GM19025 (cell line): ENCODE measurements around the gene CROT.

Experiments
- ATAC-seq: cut with Tn5 transposase; IDR thresholded peaks from one replicate; pipeline ENCODE4 v1.9.1; 2021; ENCODE audit warnings: mild to moderate bottlenecking, low read depth, moderate library complexity; ENCODE audit not compliant: unreplicated experiment

The CROT gene

GRCh38 chr7:87413951-87414793 is 68.7 kb downstream of the CROT start:
- no peak for ATAC-seq

GRCh38 chr7:87414794-87415188 is 69.3 kb downstream of the CROT start:
- no peak for ATAC-seq

- ATAC-seq = peak; percentile 66
Observed at GRCh38 chr7:87416682-87417587, 71.5 kb downstream of the CROT start.

- no peak for ATAC-seq
Observed at GRCh38 chr7:87420173-87420572, 74.7 kb downstream of the CROT start.

GRCh38 chr7:87424075-87424474 is 78.6 kb downstream of the CROT start:
- no peak for ATAC-seq

GRCh38 chr7:87426160-87426559 is 80.7 kb downstream of the CROT start:
- peak; percentile 59 for ATAC-seq

GRCh38 chr7:87427288-87427687 is 81.8 kb downstream of the CROT start:
- ATAC-seq = no peak

GRCh38 chr7:87432536-87432935 is 87.1 kb downstream of the CROT start:
- ATAC-seq = no peak

- no peak for ATAC-seq
Observed at GRCh38 chr7:87435546-87435945, 90.1 kb downstream of the CROT start.

GRCh38 chr7:87445897-87446296 is 100.4 kb downstream of the CROT start:
- peak; percentile 83 for ATAC-seq

GRCh38 chr7:87447116-87447635 is 101.7 kb downstream of the CROT start:
- no peak for ATAC-seq

- no peak for ATAC-seq
Observed at GRCh38 chr7:87448388-87448787, 102.9 kb downstream of the CROT start.
